ENCODE measurements around the gene C9orf50. TPM values are rescaled to one million over a fixed set of nuclear protein-coding genes. Genes with fewer than 3 reads are reported as not detected.

The C9orf50 gene
- total RNA-seq, 2 donors from 2014 or later = not detected

GRCh38 chr9:129572517-129572916, 48.4 kb downstream of the C9orf50 start:
- Histone ChIP-seq H3K36me3 (no peaks in the 10 kb centered on the region), H3K27me3 (no peaks in the 10 kb centered on the region), H3K27ac (no peak overlapping the region), H3K4me3 (no peak overlapping the region), H3K9me3 (no peaks in the 10 kb centered on the region), H3K4me1 (peaks cover 0 to 42% of the 10 kb centered on the region in 2 donors)
- TF ChIP-seq, protein P1, sequence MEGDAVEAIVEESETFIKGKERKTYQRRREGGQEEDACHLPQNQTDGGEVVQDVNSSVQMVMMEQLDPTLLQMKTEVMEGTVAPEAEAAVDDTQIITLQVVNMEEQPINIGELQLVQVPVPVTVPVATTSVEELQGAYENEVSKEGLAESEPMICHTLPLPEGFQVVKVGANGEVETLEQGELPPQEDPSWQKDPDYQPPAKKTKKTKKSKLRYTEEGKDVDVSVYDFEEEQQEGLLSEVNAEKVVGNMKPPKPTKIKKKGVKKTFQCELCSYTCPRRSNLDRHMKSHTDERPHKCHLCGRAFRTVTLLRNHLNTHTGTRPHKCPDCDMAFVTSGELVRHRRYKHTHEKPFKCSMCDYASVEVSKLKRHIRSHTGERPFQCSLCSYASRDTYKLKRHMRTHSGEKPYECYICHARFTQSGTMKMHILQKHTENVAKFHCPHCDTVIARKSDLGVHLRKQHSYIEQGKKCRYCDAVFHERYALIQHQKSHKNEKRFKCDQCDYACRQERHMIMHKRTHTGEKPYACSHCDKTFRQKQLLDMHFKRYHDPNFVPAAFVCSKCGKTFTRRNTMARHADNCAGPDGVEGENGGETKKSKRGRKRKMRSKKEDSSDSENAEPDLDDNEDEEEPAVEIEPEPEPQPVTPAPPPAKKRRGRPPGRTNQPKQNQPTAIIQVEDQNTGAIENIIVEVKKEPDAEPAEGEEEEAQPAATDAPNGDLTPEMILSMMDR (IDR thresholded peaks at IDR 0.05) = no peak
- no peak for DNase-seq (ENCODE audit: low spot score)

DNA sequence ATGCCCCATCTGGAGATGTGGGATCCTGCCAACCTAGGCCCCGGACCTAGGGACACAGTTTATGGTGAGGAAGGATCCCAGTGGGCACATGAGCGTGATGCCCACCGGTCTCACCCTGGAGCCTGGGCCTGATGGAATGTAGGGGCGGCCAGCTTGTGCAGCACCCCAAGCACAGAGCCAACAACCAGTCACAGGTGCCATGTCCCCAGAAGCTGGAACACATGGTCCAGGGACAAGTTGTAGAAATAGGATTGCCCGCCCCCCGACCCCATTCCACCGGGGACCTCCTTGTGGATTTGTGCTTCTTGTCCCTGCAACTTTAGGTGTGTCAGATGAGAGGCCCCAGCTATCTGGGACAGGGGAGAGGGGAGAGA, 48.9 kb downstream of the C9orf50 start:
- TF ChIP-seq, protein P1 (IDR thresholded peaks at IDR 0.05) = no peak
- no peak overlapping the region for H3K4me3 ChIP-seq
- H3K9me3 ChIP-seq = no peaks in the 10 kb centered on the region
- no peaks in the 10 kb centered on the region for H3K36me3 ChIP-seq
- H3K4me1 ChIP-seq = peaks cover 0 to 42% of the 10 kb centered on the region in 2 donors
- no peak overlapping the region for H3K27ac ChIP-seq
- DNase-seq (ENCODE audit: low spot score) = no peak
- H3K27me3 ChIP-seq = no peaks in the 10 kb centered on the region

DNA sequence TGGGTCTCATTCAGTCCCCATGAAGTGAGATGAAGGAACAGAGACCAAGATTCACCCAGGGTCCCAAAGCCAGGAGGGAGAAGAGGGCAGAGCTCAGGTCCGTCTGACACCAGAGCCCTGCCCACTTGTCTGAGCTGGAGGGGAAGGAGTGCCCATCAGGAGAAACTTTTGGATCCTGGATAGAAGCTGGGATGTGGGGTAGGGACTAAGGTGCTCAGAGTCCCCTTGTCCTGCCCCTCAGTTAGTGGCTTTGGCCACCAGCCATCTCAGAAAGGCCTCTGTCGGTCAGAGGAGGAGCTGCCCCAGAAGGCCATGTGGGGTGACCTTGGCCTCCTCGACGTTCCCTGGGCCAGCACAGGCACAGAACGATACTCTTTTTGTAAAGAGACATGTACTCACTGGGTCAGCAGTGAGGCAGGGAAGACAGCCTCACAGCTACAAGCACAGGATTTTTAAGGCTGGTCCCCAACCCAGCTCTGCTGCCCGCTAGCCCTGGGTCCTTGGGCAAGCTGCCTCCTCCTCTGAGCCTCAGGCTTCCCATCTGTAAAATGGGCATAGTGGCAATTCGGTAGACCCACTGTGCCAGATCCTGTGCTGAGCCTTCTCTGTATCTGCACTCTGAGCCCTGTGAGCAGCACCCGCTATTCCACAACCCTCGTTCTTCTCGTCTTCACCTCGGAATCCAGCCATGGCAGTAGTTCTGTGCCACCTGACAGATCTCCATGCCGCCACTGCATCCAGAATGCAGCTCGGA, 49.4 kb downstream of the C9orf50 start:
- H3K4me1 ChIP-seq = peaks cover 0 to 37% of the 10 kb centered on the region in 2 donors
- no peaks in the 10 kb centered on the region for H3K27me3 ChIP-seq
- DNase-seq (ENCODE audit: low spot score) = no peak
- TF ChIP-seq, protein P1 (IDR thresholded peaks at IDR 0.05) = no peak
- peak overlapping the region; percentile 77 to 80 for H3K27ac ChIP-seq
- no peak overlapping the region for H3K4me3 ChIP-seq
- H3K36me3 ChIP-seq = no peaks in the 10 kb centered on the region
- H3K9me3 ChIP-seq = no peaks in the 10 kb centered on the region

DNA sequence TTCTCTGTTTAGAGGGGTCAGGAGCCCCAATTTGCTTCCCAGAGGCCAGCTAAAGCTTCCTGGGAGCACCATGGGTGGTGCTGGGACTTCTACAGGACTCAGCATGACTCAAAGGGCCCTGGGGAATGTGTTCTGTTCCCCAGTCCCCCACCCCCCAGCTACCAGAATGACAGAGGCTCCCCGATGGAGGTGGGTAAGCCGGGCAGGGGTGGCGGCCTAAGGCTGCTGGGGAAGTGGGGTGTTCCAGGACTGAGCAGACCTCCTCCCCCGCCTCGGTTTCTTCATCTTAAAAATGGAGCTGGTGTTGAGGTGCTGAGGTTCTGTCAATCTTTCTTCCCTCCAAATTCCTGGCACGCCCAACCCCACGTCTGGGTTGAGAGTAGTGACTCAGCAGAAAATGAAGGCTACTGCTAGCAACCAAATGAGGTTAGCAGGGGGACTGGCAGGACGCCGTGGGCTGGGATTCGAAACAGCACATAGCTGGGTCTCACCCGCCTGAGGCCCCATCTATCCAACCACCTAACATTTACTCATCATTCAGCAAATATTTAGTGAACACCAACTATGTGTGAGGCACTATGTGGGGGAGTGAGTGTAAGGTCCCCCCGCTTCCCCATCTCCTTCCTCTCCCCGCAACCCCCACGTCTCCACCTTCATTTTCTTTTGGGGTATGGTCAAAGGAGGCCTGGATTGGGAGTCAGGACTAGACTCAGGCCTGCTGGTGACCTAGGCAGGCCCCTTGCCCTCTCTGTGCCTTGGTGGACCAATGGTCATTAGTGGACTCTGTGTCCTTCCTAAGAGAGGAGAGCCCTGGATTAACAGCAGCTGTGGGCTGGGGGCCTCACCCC, 50.2 kb downstream of the C9orf50 start:
- H3K36me3 ChIP-seq = no peaks in the 10 kb centered on the region
- no peak overlapping the region for H3K4me3 ChIP-seq
- peak; percentile 73 for DNase-seq (ENCODE audit: low spot score)
- H3K27me3 ChIP-seq = no peaks in the 10 kb centered on the region
- H3K4me1 ChIP-seq = peaks cover 0 to 36% of the 10 kb centered on the region in 2 donors
- H3K27ac ChIP-seq = peak overlapping the region; percentile 77 to 80
- no peaks in the 10 kb centered on the region for H3K9me3 ChIP-seq
- TF ChIP-seq, protein P1 (IDR thresholded peaks at IDR 0.05) = no peak

- peak overlapping the region; percentile 77 to 80 for H3K27ac ChIP-seq
- peaks cover 0 to 36% of the 10 kb centered on the region in 2 donors for H3K4me1 ChIP-seq
- peak overlapping the region in 1 of 2 donors; percentile 65 for H3K4me3 ChIP-seq
- H3K27me3 ChIP-seq = no peaks in the 10 kb centered on the region
- TF ChIP-seq, protein P1 (IDR thresholded peaks at IDR 0.05) = peak in 1 of 2 donors; percentile 27
- no peaks in the 10 kb centered on the region for H3K36me3 ChIP-seq
- DNase-seq (ENCODE audit: low spot score) = no peak
- no peaks in the 10 kb centered on the region for H3K9me3 ChIP-seq
These were observed 51.1 kb downstream of the C9orf50 start for GRCh38 chr9:129569502-129570449.

Data from right atrium auricular region (tissue), 2 donors.